Measurements from ENCODE around the gene SAA4.

The SAA4 gene

GRCh38 chr11:18221274-18221876 lies 15.2 kb downstream of the SAA4 start:
- no peak for ATAC-seq
- TF ChIP-seq ZNF8 (CRISPR knock-in tag; IDR thresholded peaks at IDR 0.05) (no peak), PPARA (CRISPR knock-in tag; IDR thresholded peaks at IDR 0.05; ENCODE audit: borderline replicate concordance) (no peak), TOX (CRISPR knock-in tag; IDR thresholded peaks at IDR 0.05; ENCODE audit: borderline replicate concordance) (no peak), CSDC2 (CRISPR knock-in tag; IDR thresholded peaks at IDR 0.05) (no peak), CSRNP3 (CRISPR knock-in tag; IDR thresholded peaks at IDR 0.05) (no peak), ARNTL (CRISPR knock-in tag; IDR thresholded peaks at IDR 0.05; ENCODE audit: borderline replicate concordance, low read depth) (no peak), ZNF70 (CRISPR knock-in tag; IDR thresholded peaks at IDR 0.05) (no peak)

- no peak for ATAC-seq
- TF ChIP-seq CSDC2 (CRISPR knock-in tag; IDR thresholded peaks at IDR 0.05) (no peak), TCF4 (CRISPR knock-in tag; IDR thresholded peaks at IDR 0.05; ENCODE audit: borderline replicate concordance) (no peak), OSR1 (CRISPR knock-in tag; IDR thresholded peaks at IDR 0.05) (no peak), ZFP3 (CRISPR knock-in tag; IDR thresholded peaks at IDR 0.05) (no peak), BACH2 (CRISPR knock-in tag; IDR thresholded peaks at IDR 0.05; ENCODE audit: borderline replicate concordance) (no peak), GLIS3 (CRISPR knock-in tag; IDR thresholded peaks at IDR 0.05) (no peak), POU6F1 (CRISPR knock-in tag; IDR thresholded peaks at IDR 0.05; ENCODE audit: borderline replicate concordance, low read depth) (no peak), PATZ1 (CRISPR knock-in tag; IDR thresholded peaks at IDR 0.05; ENCODE audit: borderline replicate concordance) (no peak)
Observed at GRCh38 chr11:18209058-18209457, 27.5 kb downstream of the SAA4 start.

GRCh38 chr11:18204771-18205170 lies 31.8 kb downstream of the SAA4 start:
- no peak for TF ChIP-seq OSR1 (CRISPR knock-in tag; IDR thresholded peaks at IDR 0.05)
- TF ChIP-seq SNAI2 (CRISPR knock-in tag; IDR thresholded peaks at IDR 0.05) = no peak
- no peak for TF ChIP-seq CSRNP3 (CRISPR knock-in tag; IDR thresholded peaks at IDR 0.05)
- no peak for TF ChIP-seq BACH2 (CRISPR knock-in tag; IDR thresholded peaks at IDR 0.05; ENCODE audit: borderline replicate concordance)
- TF ChIP-seq TOX (CRISPR knock-in tag; IDR thresholded peaks at IDR 0.05; ENCODE audit: borderline replicate concordance) = no peak
- no peak for TF ChIP-seq CSDC2 (CRISPR knock-in tag; IDR thresholded peaks at IDR 0.05)
- no peak for TF ChIP-seq ZNF70 (CRISPR knock-in tag; IDR thresholded peaks at IDR 0.05)
- TF ChIP-seq PATZ1 (CRISPR knock-in tag; IDR thresholded peaks at IDR 0.05; ENCODE audit: borderline replicate concordance) = no peak
- no peak for TF ChIP-seq RARB (CRISPR knock-in tag; IDR thresholded peaks at IDR 0.05)
- no peak for TF ChIP-seq ZFP3 (CRISPR knock-in tag; IDR thresholded peaks at IDR 0.05)
- no peak for TF ChIP-seq PPARA (CRISPR knock-in tag; IDR thresholded peaks at IDR 0.05; ENCODE audit: borderline replicate concordance)
- no peak for TF ChIP-seq ZNF8 (CRISPR knock-in tag; IDR thresholded peaks at IDR 0.05)
- TF ChIP-seq ISL1 (CRISPR knock-in tag; IDR thresholded peaks at IDR 0.05) = no peak
- TF ChIP-seq ZFP30 (CRISPR knock-in tag; IDR thresholded peaks at IDR 0.05) = no peak
- no peak for TF ChIP-seq POU6F1 (CRISPR knock-in tag; IDR thresholded peaks at IDR 0.05; ENCODE audit: borderline replicate concordance, low read depth)
- TF ChIP-seq GLIS3 (CRISPR knock-in tag; IDR thresholded peaks at IDR 0.05) = no peak
- TF ChIP-seq ZC3H10 (CRISPR knock-in tag; IDR thresholded peaks at IDR 0.05) = no peak

More at GRCh38 chr11:18204771-18205170, 31.8 kb downstream of the SAA4 start:
- no peak for ATAC-seq
